Inflammatory macrophage treated with lipopolysaccharide for 1 hour (primary cell): ENCODE measurements around the gene GPATCH2.
"Not testable (repeated sequence)": the region's sequence is repeated elsewhere in the genome, so short reads cannot be mapped to it uniquely, and the experiment has no call there.

Source experiments
- DNase-seq, 2 donors: peaks; one replicate each; pipeline ENCODE4 v3.0.0-alpha.2; 2020 to 2022

Gene GPATCH2

DNA sequence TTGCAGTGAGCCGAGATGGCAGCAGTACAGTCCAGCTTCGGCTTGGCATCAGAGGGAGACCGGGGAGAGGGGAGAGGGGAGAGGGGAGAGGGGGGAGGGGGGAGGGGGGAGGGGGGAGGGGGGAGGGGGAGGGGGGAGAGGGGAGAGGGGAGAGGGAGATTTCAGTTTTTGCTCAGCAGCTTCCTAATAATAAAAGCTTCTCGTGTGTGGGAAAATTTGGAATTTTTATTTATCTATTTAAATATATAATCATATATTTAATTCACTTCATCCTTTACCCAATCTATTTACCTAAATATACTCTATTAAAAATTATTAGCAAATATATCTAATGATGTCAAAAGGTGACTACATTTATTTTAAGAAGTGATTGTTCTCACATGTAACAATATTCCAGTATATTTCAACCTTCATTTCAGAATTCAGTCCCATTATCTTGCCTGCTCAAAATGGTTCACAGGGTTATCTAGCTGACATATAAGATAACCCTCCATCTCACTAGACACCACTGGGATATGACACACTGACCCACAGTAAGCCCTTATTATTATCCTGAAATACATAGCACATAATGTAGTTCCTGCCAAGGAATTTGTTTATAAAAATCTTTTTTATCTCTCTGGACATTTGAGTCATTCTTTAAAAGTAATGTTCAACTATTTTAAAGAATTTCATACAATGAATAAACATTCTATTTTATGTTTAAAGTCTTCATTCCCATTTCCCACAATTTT lies 105.9 kb downstream of the GPATCH2 start:
- DNase-seq = no peak

DNA sequence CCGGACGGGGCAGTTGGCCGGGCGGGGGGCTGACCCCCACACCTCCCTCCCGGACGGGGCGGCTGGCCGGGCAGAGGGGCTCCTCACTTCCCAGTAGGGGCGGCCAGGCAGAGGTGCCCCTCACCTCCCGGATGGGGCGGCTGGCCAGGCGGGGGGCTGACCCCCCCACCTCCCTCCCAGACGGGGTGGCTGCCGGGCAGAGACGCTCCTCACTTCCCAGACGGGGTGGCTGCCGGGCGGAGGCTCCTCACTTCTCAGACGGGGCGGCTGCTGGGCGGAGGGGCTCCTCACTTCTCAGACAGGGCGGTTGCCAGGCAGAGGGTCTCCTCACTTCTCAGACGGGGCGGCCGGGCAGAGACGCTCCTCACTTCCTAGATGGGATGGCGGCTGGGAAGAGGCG lies 107.0 kb downstream of the GPATCH2 start:
- not testable (repeated sequence) for DNase-seq

DNA sequence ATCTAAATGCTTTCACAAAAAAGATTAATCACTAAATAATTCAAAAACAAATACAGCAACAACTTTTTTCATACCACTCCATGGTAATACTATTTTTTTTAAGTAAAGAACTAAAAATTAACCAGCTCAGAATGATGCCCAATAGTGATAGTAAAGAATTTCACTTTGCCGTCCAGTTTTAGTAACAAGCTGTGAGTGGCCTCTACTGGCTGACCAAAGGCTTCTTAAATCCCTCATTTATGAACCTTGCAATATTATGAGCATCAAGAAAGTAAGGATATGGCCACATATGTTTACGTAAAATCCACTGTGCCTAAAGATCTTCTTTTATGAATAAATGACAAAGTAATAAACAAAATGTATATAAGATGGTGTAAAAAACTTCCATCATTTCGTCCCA lies 108.6 kb downstream of the GPATCH2 start:
- DNase-seq = no peak

DNA sequence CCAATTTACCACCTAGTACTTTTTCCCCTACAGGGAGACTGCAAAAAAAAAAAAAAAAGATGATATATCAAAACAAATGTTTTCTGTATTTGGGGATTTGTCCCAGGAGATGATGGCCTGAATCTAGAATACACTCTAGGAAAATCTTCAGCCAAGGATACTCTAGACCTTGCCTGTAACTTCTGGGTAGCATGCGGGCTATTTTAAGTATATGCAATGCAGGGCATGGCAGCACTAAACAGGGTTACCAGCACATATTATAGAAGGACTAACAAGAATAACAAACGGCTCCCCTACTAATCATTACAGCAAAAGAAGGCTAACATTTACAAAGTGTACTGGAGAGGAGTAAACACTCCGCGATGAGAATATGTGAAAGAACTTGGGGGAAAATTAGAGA lies 109.6 kb downstream of the GPATCH2 start:
- no peak for DNase-seq

DNA sequence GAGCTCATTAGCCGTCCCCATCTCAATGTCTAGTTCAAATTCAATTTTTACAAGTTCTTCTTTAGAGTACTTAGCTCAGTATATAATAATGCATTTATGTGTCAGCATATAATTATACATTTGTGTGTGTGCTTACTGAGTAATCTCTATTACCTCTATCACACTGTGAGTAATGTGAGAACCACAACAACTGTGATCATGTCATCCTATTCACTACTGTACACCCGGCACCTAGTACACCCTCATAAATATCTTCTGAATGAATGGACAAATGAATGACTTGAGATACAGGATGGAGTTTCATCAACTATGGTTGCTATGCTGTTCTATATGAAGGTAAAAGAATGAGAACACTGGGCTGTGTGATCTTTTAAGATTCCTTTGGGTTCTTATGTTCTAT lies 124.0 kb downstream of the GPATCH2 start:
- DNase-seq = no peak

DNA sequence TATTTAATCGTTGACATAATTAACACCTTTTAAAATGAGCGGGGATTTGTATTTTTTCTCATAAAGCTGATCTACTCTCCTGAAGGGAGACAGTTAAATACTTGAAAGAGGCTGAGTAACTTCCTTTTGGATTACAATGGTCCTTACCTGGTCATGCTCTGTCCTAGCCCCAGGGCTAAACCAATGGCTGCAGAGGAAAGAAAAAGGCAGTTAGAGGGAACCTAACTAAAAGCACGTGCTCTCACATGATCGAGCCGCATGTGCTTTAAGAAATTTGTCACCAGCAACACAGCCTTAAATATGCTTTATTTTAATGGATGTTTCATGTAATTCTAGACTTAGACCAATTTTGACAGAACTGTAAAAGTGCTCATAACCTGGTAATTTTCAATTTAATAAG lies 132.7 kb downstream of the GPATCH2 start:
- no peak for DNase-seq

DNA sequence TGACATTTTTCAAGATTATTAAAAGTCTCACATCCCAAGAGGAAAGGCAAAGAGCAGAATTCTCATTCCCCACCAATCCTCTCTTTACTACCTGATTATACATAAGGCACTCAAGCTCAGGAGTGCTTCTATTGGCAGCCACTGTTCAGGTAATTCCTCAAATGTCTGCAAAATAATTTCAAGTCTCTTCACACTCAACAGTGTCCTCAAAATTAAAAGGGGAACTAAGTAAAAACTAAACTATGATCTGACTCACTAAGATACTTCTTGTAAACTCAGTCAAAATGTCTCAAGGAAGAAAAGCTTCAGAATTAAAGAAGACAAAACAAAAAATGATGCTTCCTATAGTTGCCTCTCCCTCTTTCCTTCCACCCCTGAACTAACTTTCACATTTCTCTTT lies 135.6 kb downstream of the GPATCH2 start:
- peak in 1 of 2 donors; percentile 2 for DNase-seq

DNA sequence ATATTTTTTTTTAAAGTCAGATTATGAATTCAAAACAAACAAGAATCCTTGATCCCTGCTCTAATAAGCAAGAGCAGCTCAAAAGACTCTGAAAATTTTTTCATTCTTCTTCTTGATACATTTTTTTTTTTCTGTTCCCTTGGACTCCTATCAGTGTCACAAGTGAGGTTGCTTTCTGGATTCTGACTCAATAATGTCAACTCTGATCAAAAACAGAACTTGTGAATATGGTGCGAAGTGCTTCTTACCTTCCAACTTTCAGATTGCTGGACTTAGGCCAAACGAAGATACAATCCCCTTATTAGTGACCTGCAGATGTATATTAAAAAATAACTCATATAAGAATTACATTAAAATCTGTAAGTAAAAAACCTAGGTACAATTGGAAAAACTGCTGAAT lies 136.1 kb downstream of the GPATCH2 start:
- no peak for DNase-seq

DNA sequence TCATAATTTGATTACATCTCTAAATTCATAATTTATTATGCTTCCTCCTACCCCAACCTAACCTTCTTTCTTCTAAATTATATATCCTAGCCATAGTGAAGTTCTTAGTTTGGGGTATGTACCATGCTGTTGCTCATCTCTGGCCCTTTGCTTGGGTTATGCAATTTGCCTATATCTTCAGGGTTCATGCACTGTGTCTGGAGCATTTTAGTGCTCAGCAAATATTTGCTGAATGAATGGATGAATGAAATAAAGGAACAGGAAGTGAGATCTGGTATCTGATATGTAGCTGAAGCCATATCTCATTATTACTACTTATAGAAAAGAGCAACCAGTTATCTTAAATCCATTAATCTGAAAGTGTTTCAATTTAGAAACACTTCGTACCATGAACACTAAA lies 137.6 kb downstream of the GPATCH2 start:
- DNase-seq = no peak

DNA sequence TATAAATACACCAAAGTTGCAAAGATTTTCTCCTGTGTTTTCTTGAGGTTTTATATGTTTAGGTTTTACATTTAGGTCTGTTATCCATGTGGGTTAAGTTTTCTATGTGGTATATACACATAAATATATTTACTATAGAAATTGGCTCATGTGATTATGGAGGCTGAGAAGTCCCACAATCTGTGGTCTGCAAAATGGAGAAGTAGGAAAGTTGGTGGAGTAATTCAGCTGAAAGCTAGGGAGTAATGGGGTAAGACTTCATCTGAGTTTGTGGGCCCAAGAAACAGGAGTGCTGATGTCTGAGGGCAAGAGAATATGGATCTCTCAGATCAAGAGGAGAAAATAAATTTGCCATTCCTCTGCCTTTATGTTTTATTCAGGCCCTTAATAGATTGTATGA lies 146.0 kb downstream of the GPATCH2 start:
- peak; percentile 61 to 72 for DNase-seq

DNA sequence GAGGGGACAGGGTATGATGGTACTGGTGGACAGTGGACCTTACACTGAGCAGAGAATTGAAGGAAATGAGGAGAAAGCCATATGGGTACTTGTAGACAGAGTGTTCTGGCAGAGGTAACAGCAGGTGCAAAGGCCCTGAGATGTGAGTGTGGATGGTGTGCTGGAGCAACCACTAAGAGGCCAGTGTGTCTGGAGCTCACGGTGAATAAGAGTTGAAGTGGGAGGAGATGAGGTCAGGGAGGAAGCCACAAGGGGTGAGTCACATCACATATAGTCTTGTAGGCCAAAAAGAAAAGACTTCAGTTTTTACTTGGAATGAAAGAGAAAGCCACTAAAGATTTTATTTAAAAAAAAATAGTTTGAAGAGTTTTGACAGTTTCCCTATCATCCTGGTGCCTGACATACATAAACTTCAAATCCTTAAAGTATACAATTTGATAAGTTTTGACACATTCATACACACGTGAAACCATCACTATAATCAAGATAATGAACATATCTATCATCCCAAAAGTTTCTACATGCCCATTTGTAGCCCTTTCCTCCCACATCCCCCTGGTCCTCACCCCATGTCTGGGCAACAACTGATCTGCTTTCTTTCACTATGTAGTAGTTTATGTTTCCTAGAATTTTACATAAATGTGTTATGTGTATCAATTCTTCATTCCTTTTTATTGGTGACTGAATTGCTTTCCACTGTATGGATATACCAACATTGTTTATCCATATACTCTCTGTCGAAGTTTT lies 148.4 kb downstream of the GPATCH2 start:
- peak; percentile 72 to 83 for DNase-seq

DNA sequence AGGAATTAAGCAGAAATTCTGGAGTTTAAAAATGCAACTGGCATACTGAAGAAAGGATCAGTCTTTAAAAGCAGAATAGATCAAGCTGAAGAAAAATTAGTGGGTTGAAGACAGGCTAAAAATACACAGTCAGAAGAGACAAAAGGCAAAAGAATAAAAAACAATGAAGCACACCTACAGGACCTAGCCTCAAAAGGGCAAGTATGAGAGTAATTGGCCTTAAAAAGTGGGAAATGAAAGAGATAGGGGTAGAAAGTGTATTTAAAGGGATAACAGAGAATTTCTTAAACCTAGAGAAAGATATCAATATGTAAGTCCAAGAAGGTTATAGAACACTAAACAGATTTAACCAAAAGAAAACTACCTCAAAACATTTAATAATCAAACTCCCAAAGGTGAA lies 152.4 kb downstream of the GPATCH2 start:
- DNase-seq = no peak

DNA sequence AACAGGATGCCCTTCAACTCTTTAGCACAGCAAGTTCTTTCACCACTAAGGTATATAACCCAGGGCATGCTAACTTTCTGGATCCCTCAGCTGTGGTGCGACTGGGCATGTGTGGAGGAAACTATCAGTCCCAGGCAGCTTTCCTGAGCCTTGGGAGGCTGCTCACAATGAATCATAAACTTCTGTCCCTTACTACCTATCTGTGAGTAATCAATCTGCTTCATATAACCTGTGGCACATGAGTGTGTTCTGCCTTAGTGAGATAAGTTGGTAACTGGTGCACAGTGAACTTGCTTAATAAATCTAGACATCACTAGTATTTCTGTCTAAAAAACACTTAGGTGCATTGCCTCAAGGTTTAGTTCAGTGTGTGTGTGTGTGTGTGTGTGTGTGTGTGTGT lies 158.0 kb downstream of the GPATCH2 start:
- no peak for DNase-seq

DNA sequence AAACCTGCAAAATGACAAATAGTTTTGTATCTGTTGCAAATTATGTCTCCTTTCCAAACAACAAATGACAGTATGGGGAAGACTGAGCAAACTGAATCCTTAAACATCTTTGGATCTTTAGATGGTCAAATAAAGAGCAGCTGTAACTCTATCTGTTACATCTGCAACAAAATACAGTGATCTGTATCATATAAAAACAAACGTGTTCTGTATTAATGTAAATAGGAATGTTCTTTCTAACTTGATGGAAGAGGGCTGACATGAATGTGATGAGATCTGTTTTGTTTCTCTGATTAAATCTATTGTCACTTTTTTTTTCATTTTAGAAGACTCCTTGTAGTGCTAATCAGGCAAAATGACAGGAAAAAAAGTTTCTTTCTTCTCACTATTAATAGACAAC lies 159.5 kb downstream of the GPATCH2 start:
- DNase-seq = no peak

DNA sequence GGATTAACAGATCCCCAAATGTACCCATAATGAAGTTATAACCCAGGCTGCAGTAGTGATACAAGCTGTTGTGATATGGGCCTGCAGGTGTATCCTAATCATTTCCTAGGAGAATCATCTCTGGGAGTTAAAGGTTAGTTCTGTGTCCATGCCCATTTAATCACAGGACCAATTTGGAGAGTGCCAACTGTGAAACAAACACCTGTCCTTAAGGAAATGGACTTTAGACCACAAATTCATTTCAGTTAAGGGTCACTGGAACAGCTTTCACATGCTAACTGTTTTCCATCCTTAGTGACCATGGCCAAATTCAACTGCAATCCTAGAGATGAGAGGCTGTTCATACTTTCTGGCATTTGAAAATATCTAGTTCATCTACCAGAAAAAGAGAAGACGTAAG lies 160.9 kb downstream of the GPATCH2 start:
- no peak for DNase-seq

DNA sequence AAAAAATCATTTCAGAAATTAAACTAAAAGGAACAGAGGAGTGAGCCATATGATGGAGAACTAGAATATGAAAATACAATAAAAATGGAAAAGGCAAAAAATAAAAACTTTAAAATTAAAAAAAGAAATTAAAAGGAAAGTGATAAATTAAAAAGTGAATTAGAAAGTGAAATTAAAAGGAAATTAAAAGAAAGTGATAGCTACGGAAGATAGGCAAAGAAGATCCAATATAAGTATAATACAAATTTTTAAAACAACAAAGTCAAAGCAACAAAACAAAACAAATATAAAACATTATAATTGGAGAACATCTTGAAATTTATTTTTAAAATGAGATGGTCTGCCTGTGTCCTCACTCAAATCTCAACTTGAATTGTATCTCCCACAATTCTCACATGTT lies 165.8 kb downstream of the GPATCH2 start:
- DNase-seq = no peak

DNA sequence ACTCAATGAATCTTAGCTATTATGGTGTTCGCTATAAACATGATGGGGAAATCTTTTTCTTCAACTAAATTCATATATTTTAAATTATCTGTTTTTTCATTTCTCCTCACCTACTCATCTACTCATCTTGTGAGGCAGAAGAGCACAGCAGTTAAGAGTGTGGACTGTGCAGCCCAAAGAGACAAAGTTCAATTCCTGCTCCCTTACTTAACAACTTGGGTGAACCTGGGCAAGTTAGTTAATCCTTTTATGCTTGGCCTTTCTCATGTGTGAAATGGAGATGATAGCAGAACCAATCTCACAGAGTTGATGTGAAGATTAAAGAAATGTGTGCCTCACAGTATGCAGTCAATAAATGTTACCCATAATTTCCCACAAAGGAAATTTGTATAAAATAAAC lies 168.2 kb downstream of the GPATCH2 start:
- DNase-seq = no peak

DNA sequence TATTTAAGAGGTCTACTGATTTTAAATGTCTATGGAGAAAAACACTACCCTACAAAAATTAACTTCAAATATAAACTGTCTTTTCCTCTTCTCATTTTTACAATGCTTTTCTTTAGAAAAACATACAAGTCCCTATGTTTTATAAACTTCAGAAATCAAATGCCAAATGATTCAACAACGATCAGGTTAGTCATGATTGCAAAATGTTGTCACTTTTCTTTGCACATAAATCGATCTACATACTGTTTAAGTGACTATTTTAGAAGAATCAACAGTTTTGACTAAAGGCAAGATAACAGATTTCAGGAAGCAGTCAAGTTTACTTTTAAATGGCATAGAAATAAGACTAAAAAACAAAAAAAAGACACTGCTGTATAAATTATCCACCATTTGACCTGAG lies 168.7 kb downstream of the GPATCH2 start:
- no peak for DNase-seq

DNA sequence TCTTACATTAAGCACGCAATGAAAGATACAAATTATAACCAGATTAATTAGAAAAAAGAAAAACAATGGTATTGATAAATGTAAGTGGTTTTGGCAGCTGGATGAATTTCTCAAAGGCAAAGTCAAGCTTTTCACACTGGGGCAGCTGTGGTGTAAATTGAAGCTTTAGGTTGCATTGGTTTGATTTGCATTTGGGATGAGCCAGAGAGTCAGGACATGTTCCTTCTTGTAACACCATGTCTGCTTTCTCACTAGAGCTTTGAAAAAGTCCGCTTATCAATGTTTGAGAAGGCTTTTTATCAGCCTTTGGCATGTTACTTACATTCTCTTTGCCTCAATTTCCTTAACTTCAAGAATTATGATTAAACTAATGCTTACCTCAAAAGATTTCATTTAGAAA lies 173.9 kb downstream of the GPATCH2 start:
- DNase-seq = no peak

DNA sequence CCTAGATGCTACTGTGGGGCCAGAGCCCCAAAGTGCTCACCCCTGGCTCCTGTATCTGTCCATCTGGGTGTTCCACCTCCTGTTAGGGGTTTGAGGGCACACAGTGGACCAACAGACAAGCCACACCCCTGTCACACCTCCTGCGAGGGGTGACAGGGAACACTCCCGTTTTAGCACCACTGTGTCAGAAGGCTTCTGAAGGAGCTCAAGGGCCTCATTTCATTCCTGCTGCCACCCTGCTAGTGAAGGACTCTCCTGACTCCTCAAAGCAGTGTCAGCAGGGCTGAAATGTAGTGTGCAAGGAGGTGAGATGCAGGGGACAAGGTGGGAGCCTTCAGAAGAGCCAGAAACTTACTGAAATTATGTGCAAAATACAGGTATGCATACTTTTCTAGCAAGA lies 174.6 kb downstream of the GPATCH2 start:
- DNase-seq = no peak

DNA sequence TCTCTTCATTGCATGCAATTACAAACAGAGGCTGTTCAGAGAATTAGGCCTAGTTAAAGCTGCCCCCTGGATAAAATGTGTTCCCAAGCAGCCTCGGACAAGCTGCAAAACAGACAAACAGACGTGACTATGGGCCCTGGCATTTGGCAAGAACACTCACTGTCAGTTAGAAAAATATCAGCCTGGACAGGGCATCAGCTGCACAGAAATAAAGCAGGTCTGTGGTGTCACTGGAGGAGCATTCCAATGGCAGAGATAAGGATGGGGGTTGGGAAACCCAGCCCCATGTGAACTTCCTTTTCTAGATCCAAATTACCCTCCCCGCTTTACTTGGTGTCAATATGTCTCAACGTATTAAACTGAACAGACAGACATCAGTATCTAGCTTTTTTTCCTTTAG lies 177.1 kb downstream of the GPATCH2 start:
- no peak for DNase-seq

DNA sequence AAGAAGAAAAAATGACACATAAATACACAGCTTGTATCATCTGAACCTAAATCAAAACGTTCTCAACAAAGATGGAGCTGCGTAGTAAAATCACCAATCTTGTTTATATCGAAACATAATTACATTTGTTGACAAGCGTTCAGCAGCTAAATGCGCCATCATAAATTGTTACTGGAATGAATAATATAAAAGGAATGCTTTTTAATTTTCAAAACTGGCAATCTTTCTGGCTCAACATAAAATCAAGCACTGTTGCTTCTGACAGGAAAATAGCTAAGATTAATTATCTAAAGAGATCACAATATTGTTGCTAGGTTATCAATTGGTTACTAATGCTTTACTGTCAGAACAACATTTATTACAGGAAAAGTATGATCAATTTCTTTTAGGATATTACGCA lies 181.5 kb downstream of the GPATCH2 start:
- no peak for DNase-seq

DNA sequence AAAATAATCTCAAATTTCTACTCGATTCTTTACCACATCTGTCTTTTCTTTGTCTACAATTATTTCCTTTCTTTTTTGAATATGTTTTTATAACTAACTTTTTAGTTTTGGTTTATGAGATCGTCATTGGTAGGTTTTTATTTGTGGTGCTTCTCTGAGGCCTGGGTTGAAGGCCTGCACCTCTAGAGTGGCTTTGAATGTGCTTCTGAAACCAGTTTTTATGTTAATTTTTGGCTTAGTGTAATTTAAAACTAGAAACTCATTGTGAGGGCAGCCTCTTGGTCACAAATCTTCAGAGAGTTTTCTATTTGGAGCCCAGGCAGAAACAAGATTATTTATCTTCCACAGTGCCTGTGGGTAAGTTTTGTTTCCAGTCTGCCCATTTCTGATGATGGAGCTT lies 187.0 kb downstream of the GPATCH2 start:
- DNase-seq = no peak

DNA sequence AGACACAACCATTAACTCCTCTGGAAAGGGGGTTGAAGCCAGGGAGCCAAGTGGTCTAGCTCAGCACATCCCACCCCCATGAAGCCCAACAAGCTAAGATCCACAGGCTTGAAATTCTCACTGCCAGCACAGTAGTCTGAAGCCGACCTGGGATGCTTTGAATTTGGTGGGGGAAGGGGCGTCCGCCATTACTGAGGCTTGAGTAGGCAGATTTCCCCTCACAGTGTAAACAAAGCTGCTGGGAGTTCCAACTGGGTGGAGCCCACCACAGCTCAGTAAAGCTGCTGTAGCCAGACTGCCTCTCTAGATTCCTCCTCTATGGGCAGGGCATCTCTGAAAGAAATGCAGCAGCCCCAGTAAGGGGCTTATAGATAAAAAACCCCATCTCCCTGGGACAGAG lies 193.5 kb downstream of the GPATCH2 start:
- DNase-seq = no peak

DNA sequence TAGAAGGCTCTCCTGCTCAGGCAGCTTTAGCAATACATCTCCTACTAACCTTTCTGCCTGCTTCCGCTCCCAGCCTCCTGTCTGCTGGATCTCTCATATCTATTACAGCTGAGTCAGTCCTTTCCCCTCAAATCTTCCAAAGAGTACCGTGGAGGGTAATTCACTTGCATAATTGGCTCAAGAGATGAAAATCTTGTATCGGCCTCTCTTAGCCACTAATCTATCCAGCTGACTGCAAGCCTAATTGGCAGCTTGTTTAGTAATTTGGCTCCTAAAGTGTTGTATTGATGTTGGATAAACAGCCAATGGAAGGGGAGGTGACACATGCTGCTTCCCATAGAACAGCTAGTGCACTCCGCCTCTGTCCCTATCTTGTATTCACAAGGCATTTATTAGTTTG lies 195.7 kb downstream of the GPATCH2 start:
- no peak for DNase-seq
